ENCODE data around the gene FARP1.

Gene FARP1

GRCh38 chr13:98190889-98191444 lies 48.1 kb downstream of the FARP1 start:
- DNase-seq (ENCODE audit: low read depth, low spot score): no peak
- no peak overlapping the region for H3K4me3 ChIP-seq (ENCODE audit: low read depth, low read length)
- TF ChIP-seq, protein P1, sequence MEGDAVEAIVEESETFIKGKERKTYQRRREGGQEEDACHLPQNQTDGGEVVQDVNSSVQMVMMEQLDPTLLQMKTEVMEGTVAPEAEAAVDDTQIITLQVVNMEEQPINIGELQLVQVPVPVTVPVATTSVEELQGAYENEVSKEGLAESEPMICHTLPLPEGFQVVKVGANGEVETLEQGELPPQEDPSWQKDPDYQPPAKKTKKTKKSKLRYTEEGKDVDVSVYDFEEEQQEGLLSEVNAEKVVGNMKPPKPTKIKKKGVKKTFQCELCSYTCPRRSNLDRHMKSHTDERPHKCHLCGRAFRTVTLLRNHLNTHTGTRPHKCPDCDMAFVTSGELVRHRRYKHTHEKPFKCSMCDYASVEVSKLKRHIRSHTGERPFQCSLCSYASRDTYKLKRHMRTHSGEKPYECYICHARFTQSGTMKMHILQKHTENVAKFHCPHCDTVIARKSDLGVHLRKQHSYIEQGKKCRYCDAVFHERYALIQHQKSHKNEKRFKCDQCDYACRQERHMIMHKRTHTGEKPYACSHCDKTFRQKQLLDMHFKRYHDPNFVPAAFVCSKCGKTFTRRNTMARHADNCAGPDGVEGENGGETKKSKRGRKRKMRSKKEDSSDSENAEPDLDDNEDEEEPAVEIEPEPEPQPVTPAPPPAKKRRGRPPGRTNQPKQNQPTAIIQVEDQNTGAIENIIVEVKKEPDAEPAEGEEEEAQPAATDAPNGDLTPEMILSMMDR (IDR thresholded peaks at IDR 0.05; ENCODE audit: insufficient read depth, low read length, missing control alignments): no peak
- ChIA-PET CTCF (interaction anchor here (0.7 to 1.4 kb wide), 2 partner anchors 18 to 105 kb away, joined by 3 to 4 read pairs; no protein-coding TSS in a partner anchor), POLR2A (no interaction called here)

- ChIA-PET POLR2A (no interaction called here), CTCF (no interaction called here)
These were observed 49.1 kb downstream of the FARP1 start for GRCh38 chr13:98192008-98192407.

DNA sequence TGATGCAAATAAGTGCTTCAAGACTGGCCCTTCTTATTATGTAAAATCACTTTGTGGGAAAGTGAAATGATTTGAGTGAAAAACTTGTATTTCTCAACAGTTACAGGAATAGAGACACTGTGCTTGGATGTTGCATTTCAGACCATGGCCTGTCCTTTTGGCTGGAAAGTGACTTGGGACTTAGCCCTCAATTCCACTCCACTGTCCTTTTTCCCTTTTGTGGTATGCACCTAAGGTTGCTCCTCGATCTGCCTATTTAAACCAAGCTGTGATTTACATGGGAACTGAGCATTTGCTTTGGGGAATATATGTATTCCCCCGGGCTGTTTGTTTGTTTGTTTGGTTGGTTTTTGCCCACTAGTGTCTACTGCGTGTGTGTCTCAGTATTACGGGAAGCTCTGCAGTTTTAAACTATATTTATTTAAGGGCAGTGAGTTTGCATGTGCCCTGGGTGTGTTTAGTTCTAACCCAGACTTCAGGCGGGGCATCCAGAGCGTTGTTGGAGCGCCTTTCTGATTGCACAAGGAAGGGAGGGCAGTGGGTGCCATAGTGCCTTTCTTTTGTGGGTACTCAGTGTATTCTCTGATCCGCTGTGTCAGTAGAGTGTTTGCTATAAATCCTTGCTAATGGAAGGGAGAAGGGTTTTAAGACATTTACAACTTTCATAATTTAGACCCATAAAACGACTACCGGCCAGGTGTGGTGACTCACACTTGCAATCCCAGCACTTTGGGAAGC lies 52.3 kb downstream of the FARP1 start:
- ChIA-PET POLR2A (interaction anchor here (1.0 kb wide), 1 partner anchor 20 kb away, joined by 3 read pairs; no protein-coding TSS in a partner anchor), CTCF (no interaction called here)
- H3K4me3 ChIP-seq (ENCODE audit: low read depth, low read length): no peak overlapping the region
- TF ChIP-seq, protein P1 (IDR thresholded peaks at IDR 0.05; ENCODE audit: insufficient read depth, low read length, missing control alignments): no peak
- DNase-seq (ENCODE audit: low read depth, low spot score): no peak

More at GRCh38 chr13:98192008-98192407, 49.1 kb downstream of the FARP1 start:
- no peak for DNase-seq (ENCODE audit: low read depth, low spot score)
- TF ChIP-seq, protein P1 (IDR thresholded peaks at IDR 0.05; ENCODE audit: insufficient read depth, low read length, missing control alignments): no peak
- H3K4me3 ChIP-seq (ENCODE audit: low read depth, low read length): no peak overlapping the region

GRCh38 chr13:98198683-98199082 lies 55.8 kb downstream of the FARP1 start:
- H3K4me3 ChIP-seq (ENCODE audit: low read depth, low read length): no peak overlapping the region
- TF ChIP-seq, protein P1 (IDR thresholded peaks at IDR 0.05; ENCODE audit: insufficient read depth, low read length, missing control alignments): no peak
- DNase-seq (ENCODE audit: low read depth, low spot score): no peak
- POLR2A ChIA-PET: no interaction called here
- CTCF ChIA-PET: no interaction called here

GRCh38 chr13:98199480-98199879 lies 56.6 kb downstream of the FARP1 start:
- TF ChIP-seq, protein P1 (IDR thresholded peaks at IDR 0.05; ENCODE audit: insufficient read depth, low read length, missing control alignments): no peak
- no peak overlapping the region for H3K4me3 ChIP-seq (ENCODE audit: low read depth, low read length)
- POLR2A ChIA-PET: no interaction called here
- CTCF ChIA-PET: no interaction called here
- DNase-seq (ENCODE audit: low read depth, low spot score): no peak

GRCh38 chr13:98200211-98200878 lies 57.5 kb downstream of the FARP1 start:
- DNase-seq (ENCODE audit: low read depth, low spot score): no peak
- ChIA-PET POLR2A (interaction anchor here (0.6 kb wide), 1 partner anchor 100 kb away, joined by 3 read pairs; no protein-coding TSS in a partner anchor), CTCF (interaction anchor here (0.6 to 0.7 kb wide), 2 partner anchors 192 to 641 kb away, joined by 3 read pairs; no protein-coding TSS in a partner anchor)
- TF ChIP-seq, protein P1 (IDR thresholded peaks at IDR 0.05; ENCODE audit: insufficient read depth, low read length, missing control alignments): no peak
- H3K4me3 ChIP-seq (ENCODE audit: low read depth, low read length): no peak overlapping the region

All from AG04449 (cell line).